Measurements from ENCODE around the gene SYNDIG1L.
A peak's percentile ranks its signal among the peaks of the same experiment; 100 is the strongest.
"Not testable (repeated sequence)": the region's sequence is repeated elsewhere in the genome, so short reads cannot be mapped to it uniquely, and the experiment has no call there.

SYNDIG1L gene

DNA sequence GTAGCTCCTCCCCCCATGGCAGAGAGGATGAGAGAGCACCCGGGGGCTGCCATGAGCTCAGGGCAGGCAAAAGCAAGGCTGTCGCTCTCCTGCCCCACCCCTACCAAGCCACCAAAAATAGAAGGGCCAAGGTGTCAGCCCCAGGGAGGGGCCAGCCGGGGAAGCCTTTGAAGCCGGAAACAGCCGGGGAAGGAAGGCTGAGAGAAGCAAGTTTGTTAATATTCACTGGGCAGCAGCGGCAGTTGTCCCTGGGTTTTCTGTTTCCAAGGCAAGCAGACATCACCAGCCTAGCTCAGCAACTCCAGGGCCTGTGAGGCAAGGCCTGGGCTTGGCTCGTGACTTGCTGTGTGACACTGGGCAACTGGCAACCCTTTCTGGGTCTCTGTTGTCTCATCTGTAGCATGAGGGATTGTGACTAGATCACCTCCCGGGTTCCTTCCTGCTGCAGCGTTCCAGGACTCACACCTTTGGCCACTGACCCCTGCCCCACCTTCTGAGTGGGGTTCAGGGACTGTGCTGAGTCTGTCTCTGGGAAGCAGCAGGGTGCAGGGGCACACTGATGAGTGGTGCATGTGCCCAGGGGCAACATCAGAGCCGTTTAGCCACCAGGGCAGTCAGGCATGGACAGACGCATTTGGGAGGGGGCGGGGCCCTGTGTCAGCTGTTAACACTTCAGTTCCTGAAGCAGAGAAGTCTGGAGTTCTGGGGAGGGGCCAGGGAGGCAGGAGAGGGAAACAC lies 24.3 kb downstream of the SYNDIG1L start:
- Mint-ChIP-seq H3K4me1 (peaks cover 43% of the 10 kb centered on the region), H3K4me3 (peak overlapping the region; percentile 83), H3K27ac (peak overlapping the region; percentile 96), H3K9me3 (no peaks in the 10 kb centered on the region), H3K36me3 (no peaks in the 10 kb centered on the region), H3K27me3 (no peaks in the 10 kb centered on the region)
- peak; percentile 95 for ATAC-seq

DNA sequence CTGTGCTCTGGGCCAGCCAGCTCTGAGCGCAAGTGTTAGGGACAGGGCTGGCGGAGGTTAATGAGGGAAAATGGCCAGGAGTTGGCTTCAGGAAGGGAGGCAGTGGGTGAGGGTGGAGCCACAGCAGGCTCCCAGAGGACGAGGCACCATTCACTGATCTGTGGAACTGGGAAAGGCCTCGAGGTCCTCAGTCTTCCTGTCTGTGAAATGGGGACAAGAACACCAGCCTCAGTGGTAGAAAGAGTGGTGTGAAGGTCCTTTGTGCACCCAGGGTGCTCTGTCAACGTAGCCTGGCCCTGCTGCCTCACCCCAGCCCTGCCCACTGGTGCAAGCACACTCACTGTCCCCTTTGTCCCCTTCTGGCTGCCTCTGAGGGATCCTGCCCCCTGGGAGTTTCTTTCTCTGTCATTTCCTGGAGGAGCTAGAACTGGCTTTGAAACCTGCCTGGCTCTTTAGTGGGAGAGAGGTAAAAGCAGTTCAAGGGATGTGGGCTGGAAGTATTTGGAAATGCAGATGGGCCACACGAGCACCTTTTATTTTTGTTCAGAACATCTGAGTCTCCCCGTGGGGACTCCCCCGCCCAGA lies 25.0 kb downstream of the SYNDIG1L start:
- no peaks in the 10 kb centered on the region for H3K36me3 Mint-ChIP-seq
- no peaks in the 10 kb centered on the region for H3K27me3 Mint-ChIP-seq
- no peaks in the 10 kb centered on the region for H3K9me3 Mint-ChIP-seq
- no peak for ATAC-seq
- peaks cover 43% of the 10 kb centered on the region for H3K4me1 Mint-ChIP-seq
- H3K27ac Mint-ChIP-seq = peak overlapping the region; percentile 96
- H3K4me3 Mint-ChIP-seq = peak overlapping the region; percentile 83

DNA sequence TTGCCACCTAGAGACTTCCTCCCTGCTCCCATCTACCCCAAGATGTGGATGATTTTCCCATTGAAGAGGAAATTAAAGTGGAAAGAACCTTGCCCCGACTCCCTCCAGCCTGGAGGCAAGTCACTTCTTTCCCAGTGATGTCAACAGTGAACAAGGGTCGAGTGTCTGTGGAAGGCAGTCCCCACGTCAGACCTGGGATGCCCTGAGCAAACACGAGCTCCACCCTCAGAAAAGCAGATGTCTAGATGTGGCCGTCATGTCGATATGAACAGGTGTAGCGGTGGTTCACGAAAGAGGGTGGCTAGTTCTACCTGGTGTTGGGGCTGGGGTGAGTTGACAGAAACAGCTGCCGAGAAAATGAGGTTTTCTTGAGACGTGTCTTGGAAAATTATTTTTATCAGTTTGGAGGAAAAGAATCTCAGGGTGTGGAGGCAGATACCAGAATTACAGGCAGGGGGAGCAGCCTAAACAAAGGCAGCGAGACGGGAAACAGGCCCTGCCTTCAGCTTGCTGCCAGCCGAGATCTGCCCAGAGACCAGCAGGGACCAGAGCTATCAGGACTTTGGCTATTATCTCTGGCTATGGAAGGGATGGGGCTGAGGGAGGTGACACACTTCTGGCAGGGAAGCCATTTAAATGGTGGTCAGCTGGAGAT lies 25.9 kb downstream of the SYNDIG1L start:
- no peak for ATAC-seq
- Mint-ChIP-seq H3K4me3 (no peak overlapping the region), H3K9me3 (no peaks in the 10 kb centered on the region), H3K4me1 (peaks cover 43% of the 10 kb centered on the region), H3K36me3 (no peaks in the 10 kb centered on the region), H3K27ac (peak overlapping the region; percentile 96), H3K27me3 (no peaks in the 10 kb centered on the region)

- Mint-ChIP-seq H3K4me3 (no peak overlapping the region), H3K9me3 (no peaks in the 10 kb centered on the region), H3K4me1 (peaks cover 11% of the 10 kb centered on the region), H3K27ac (no peak overlapping the region), H3K36me3 (no peaks in the 10 kb centered on the region), H3K27me3 (peaks cover 8% of the 10 kb centered on the region)
- no peak for ATAC-seq
These were observed 30.9 kb downstream of the SYNDIG1L start for GRCh38 chr14:74395094-74395493.

DNA sequence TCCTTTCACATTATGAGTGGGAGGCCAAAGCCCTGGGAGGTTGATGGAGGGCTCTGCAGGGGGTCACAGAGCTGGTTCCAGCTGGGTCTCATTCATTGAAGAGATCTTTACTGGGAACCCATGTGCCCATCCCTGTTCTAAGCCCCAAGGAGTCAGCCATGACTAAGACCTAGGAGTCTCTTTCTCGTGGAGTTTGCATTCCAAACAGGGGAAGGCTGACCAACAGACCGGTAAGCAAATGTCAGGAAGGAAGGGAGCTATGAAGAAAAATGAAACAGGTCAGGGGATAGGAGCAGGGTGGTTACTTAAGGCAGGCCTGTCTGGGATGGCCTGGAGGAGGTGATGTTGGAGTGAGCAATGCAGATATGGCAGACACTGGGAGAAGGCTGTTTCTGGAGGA lies 31.5 kb downstream of the SYNDIG1L start:
- Mint-ChIP-seq H3K27ac (no peak overlapping the region), H3K4me1 (peaks cover 10% of the 10 kb centered on the region), H3K27me3 (peaks cover 8% of the 10 kb centered on the region), H3K9me3 (no peaks in the 10 kb centered on the region), H3K4me3 (no peak overlapping the region), H3K36me3 (no peaks in the 10 kb centered on the region)
- ATAC-seq = no peak

GRCh38 chr14:74392616-74393570 lies 33.1 kb downstream of the SYNDIG1L start:
- H3K27ac Mint-ChIP-seq = no peak overlapping the region
- H3K9me3 Mint-ChIP-seq = no peaks in the 10 kb centered on the region
- no peaks in the 10 kb centered on the region for H3K36me3 Mint-ChIP-seq
- no peak overlapping the region for H3K4me3 Mint-ChIP-seq
- ATAC-seq = no peak
- peaks cover 10% of the 10 kb centered on the region for H3K4me1 Mint-ChIP-seq
- H3K27me3 Mint-ChIP-seq = peaks cover 8% of the 10 kb centered on the region

- no peak overlapping the region for H3K27ac Mint-ChIP-seq
- peaks cover 8% of the 10 kb centered on the region for H3K27me3 Mint-ChIP-seq
- ATAC-seq = no peak
- H3K9me3 Mint-ChIP-seq = no peaks in the 10 kb centered on the region
- peaks cover 10% of the 10 kb centered on the region for H3K4me1 Mint-ChIP-seq
- no peak overlapping the region for H3K4me3 Mint-ChIP-seq
- no peaks in the 10 kb centered on the region for H3K36me3 Mint-ChIP-seq
These were observed 34.5 kb downstream of the SYNDIG1L start for GRCh38 chr14:74391479-74391878.

DNA sequence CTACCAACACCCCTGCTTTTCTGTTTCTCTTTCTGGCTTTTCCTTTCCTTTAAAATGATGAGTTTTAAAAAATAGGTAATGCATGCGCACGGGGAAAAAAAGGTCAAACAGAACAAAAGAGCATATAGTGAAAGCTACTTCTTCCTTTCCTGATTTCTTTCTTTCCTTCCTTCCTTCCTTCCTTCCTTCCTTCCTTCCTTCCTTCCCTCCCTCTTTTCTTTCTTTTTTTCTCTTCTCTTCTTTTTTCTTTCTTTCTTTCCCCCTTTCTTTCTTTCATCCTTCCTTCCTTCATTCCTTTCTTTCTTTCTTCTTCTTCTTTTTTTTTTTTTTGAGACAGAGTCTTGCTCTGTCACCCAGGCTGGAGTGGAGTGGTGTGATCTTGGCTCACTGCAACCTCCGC lies 35.5 kb downstream of the SYNDIG1L start:
- H3K4me1 Mint-ChIP-seq, ATAC-seq, H3K27me3 Mint-ChIP-seq, H3K9me3 Mint-ChIP-seq, H3K36me3 Mint-ChIP-seq: not testable (repeated sequence)
- Mint-ChIP-seq H3K4me3 (peak overlapping the region; percentile 8), H3K27ac (peak overlapping the region; percentile 22)

GRCh38 chr14:74389980-74390379 lies 36.0 kb downstream of the SYNDIG1L start:
- Mint-ChIP-seq H3K4me1 (peaks cover 10% of the 10 kb centered on the region), H3K36me3 (no peaks in the 10 kb centered on the region), H3K4me3 (no peak overlapping the region), H3K27ac (no peak overlapping the region), H3K9me3 (no peaks in the 10 kb centered on the region), H3K27me3 (peaks cover 8% of the 10 kb centered on the region)
- ATAC-seq = no peak

- Mint-ChIP-seq H3K9me3 (no peaks in the 10 kb centered on the region), H3K27ac (no peak overlapping the region), H3K36me3 (no peaks in the 10 kb centered on the region), H3K27me3 (no peaks in the 10 kb centered on the region), H3K4me1 (no peaks in the 10 kb centered on the region), H3K4me3 (no peak overlapping the region)
- ATAC-seq = no peak
These were observed 43.8 kb downstream of the SYNDIG1L start for GRCh38 chr14:74382231-74382630.

DNA sequence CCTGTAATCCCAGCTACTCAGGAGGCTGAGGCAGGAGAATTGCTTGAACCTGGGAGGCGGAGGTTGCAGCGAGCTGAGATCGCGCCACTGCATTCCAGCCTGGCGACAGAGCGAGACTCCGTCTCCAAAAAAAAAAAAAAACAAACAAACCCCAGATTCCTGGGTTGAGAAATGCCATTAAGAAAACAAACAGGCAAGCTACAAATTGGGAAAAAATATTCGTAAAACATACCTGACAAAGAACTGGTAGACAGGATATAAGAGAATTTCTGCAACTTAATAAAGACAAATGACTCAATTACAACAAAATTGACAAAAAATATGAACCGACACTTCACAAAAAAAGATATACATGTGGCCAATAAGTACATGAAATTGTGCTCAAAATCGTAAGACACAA lies 44.4 kb downstream of the SYNDIG1L start:
- H3K4me1 Mint-ChIP-seq, ATAC-seq, H3K36me3 Mint-ChIP-seq, H3K27ac Mint-ChIP-seq, H3K9me3 Mint-ChIP-seq, H3K4me3 Mint-ChIP-seq, H3K27me3 Mint-ChIP-seq: not testable (repeated sequence)

DNA sequence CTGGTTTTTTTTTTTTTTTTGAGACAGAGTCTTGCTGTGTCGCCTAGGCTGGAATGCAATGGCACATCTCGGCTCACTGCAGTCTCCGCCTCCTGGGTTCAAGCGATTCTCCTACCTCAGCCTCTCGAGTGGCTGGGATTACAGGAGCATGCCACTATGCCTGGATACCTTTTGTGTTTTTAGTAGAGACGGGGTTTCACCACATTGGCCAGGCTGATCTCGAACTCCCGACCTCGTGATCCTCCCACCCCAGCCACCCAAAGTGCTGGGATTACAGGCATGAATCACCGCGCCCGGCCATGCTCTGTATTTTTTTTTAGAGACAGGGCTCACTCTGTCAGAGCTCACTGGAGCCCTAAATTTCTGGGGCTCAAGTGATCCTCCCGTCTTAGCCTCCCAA lies 45.2 kb downstream of the SYNDIG1L start:
- Mint-ChIP-seq H3K4me3 (no peak overlapping the region), H3K27ac (no peak overlapping the region), H3K9me3 (no peaks in the 10 kb centered on the region), H3K27me3 (no peaks in the 10 kb centered on the region), H3K36me3 (no peaks in the 10 kb centered on the region), H3K4me1 (no peaks in the 10 kb centered on the region)
- no peak for ATAC-seq

DNA sequence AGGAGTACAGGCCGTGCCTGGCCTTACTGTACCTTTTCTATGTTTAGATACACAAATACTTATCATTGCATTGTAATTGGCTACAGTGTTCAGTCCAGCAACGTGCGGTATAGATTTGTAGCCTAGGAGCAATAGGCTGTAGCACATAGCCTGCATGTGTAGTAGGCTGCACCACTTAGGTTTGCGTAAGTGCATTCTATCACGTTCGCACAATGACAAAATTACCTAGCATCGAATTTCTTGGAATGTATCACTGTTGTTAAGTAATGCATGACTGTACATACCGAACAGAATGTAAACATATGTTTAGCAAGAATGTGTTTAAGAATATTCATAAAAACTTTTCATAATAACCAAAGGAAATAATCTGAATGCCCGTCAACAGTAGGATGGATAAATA lies 45.8 kb downstream of the SYNDIG1L start:
- Mint-ChIP-seq H3K4me3 (no peak overlapping the region), H3K27ac (no peak overlapping the region), H3K27me3 (no peaks in the 10 kb centered on the region), H3K36me3 (no peaks in the 10 kb centered on the region), H3K9me3 (no peaks in the 10 kb centered on the region), H3K4me1 (no peaks in the 10 kb centered on the region)
- no peak for ATAC-seq

- H3K36me3 Mint-ChIP-seq = no peaks in the 10 kb centered on the region
- no peak for ATAC-seq
- no peaks in the 10 kb centered on the region for H3K27me3 Mint-ChIP-seq
- no peaks in the 10 kb centered on the region for H3K9me3 Mint-ChIP-seq
- no peak overlapping the region for H3K27ac Mint-ChIP-seq
- no peaks in the 10 kb centered on the region for H3K4me1 Mint-ChIP-seq
- H3K4me3 Mint-ChIP-seq = no peak overlapping the region
These were observed 47.9 kb downstream of the SYNDIG1L start for GRCh38 chr14:74377976-74378690.

DNA sequence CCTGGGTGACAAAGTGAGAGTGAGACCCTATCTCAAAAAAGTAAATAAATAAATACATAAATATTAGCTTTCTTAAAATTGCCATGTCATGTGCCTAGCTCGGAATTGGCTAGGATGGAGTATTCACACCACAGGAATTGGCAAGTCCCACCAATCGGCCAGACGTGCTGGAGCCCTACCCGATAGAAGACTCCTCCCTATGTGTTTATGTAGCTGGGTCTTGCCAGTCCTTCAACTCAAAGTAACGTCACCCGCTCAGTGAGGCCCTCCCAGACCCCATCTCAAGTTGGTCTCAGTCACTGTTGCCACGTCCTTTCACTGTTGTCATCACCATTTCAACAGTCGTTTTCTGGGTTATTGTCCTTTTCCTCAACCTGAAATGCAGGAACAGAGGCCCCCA lies 57.6 kb downstream of the SYNDIG1L start:
- ATAC-seq = no peak
- Mint-ChIP-seq H3K9me3 (no peaks in the 10 kb centered on the region), H3K27ac (no peak overlapping the region), H3K27me3 (no peaks in the 10 kb centered on the region), H3K36me3 (no peaks in the 10 kb centered on the region), H3K4me1 (no peaks in the 10 kb centered on the region), H3K4me3 (no peak overlapping the region)

Data from stimulated activated memory B cell treated with anti-CD40 and anti-IgM and Interleukin-4, amounts not matched to agents 10 μg/mL and 1 μg/mL and 100 μg/mL, for 72 hours (primary cell).